Activated T-cell treated with anti-CD3 and anti-CD28 coated beads, Interleukin-2, amount 50 U/mL, for 4 hours (primary cell): ENCODE measurements around the gene PTGDR. TPM values are rescaled to one million over a fixed set of nuclear protein-coding genes. Genes with fewer than 3 reads are reported as not detected.

Source experiments
- ATAC-seq, 2 donors: fragments of 200-7000 bp; cut with Tn5 transposase; one replicate each; pipeline ENCODE4 v1.10.0; 2021
- DNase-seq: peaks from one replicate; pipeline ENCODE4 v3.0.0-alpha.2; 2020
- H3K27me3 Mint-ChIP-seq: one replicate; pipeline ENCODE4 v1.8.0; 2021; ENCODE audit warnings: low read depth, mixed read lengths
- H3K36me3 Mint-ChIP-seq: one replicate; pipeline ENCODE4 v1.8.0; 2022; ENCODE audit warnings: mixed read lengths; ENCODE audit not compliant: insufficient read depth
- H3K4me1 Mint-ChIP-seq: one replicate; pipeline ENCODE4 v1.8.0; 2021; ENCODE audit warnings: low read depth, mixed read lengths
- H3K4me3 Mint-ChIP-seq: one replicate; pipeline ENCODE4 v1.8.0; 2021; ENCODE audit warnings: mild to moderate bottlenecking, moderate library complexity, mixed read lengths
- H3K9me3 Mint-ChIP-seq: one replicate; pipeline ENCODE4 v1.8.0; 2021; ENCODE audit warnings: mixed read lengths
- total RNA-seq, 3 donors: library from RNA; stranded (reverse); gene quantifications; one replicate each; pipeline ENCODE4 v1.2.1, GENCODE V29; 2021

The PTGDR gene
- total RNA-seq, 3 donors from 2014 or later, result 0.18 to 0.32 (median 0.30) TPM

- no peak overlapping the region for H3K4me3 Mint-ChIP-seq
- H3K36me3 Mint-ChIP-seq, result no peaks in the 10 kb centered on the region
- DNase-seq (no peak), ATAC-seq (no peak)
- peaks cover 71% of the 10 kb centered on the region for H3K4me1 Mint-ChIP-seq
- H3K27me3 Mint-ChIP-seq, result peaks cover 4% of the 10 kb centered on the region
- no peaks in the 10 kb centered on the region for H3K9me3 Mint-ChIP-seq
Observed at GRCh38 chr14:52310541-52310940, 43.0 kb downstream of the PTGDR start.

DNA sequence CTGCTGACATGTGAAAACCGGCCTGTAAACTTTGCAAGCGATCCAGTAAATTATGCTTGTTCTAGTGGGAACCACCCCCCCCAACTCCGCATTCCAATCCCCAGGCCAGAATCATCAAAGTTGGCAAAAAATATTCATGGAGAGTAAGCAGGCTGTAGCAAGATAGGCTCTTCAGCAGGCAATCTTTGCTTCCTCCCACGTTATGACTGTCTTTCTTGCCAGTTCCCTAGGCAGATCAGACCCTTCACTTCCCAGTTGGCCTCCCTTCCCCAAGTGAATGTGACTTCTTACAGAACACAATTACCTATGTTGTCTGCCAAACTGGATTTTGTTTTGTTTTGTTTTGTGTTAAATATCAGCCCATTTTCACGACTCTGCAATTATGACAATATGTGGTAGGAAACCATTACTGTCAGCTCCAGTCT, 45.4 kb downstream of the PTGDR start:
- DNase-seq (no peak), ATAC-seq (no peak)
- H3K27me3 Mint-ChIP-seq, result peaks cover 5% of the 10 kb centered on the region
- peaks cover 77% of the 10 kb centered on the region for H3K4me1 Mint-ChIP-seq
- H3K4me3 Mint-ChIP-seq, result peak overlapping the region; percentile 100
- no peaks in the 10 kb centered on the region for H3K36me3 Mint-ChIP-seq
- no peaks in the 10 kb centered on the region for H3K9me3 Mint-ChIP-seq

GRCh38 chr14:52313462-52313861, 46.0 kb downstream of the PTGDR start:
- H3K9me3 Mint-ChIP-seq, result no peaks in the 10 kb centered on the region
- H3K36me3 Mint-ChIP-seq, result no peaks in the 10 kb centered on the region
- peaks cover 75% of the 10 kb centered on the region for H3K4me1 Mint-ChIP-seq
- peaks cover 5% of the 10 kb centered on the region for H3K27me3 Mint-ChIP-seq
- DNase-seq, result no peak
- no peak for ATAC-seq
- H3K4me3 Mint-ChIP-seq, result peak overlapping the region; percentile 100

DNA sequence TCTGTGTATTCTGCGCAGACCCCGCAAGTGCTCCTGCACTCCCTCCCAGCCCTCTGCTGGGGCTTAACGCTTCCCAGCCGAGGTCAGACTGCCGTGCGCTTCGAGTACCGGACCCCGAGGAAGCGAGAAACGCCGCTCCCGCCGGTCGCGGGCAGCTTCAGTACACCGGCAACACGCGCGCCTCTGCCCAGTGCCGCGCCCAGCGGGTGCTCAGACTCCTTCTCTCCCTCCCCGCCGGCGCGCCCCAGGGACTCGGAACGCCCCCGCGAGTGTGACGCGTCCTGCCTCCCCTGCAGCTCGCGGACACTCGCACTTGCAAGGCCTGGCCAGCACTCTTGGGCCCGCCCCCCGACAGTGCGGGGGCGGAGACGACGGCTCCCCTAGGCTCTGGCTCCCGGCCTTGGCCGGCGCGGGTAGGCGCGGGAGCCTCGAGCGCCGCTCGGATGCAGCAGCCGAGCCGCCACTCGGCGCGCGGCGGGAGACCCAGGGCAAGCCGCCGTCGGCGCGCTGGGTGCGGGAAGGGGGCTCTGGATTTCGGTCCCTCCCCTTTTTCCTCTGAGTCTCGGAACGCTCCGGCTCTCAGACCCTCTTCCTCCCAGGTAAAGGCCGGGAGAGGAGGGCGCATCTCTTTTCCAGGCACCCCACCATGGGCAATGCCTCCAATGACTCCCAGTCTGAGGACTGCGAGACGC, 46.6 kb downstream of the PTGDR start, which contains the start of gene PTGER2:
Gene PTGER2 (plus strand): TSS at position 410 of the 692 bp plus-strand sequence. CDS start 237 bp downstream, at position 647.
- peak; percentile 74 for DNase-seq
- peaks cover 79% of the 10 kb centered on the region for H3K4me1 Mint-ChIP-seq
- peaks cover 5% of the 10 kb centered on the region for H3K27me3 Mint-ChIP-seq
- no peaks in the 10 kb centered on the region for H3K9me3 Mint-ChIP-seq
- peak; percentile 62 to 66 for ATAC-seq
- H3K4me3 Mint-ChIP-seq, result peak within 1 kb of the TSS; percentile 100
- H3K36me3 Mint-ChIP-seq, result no peaks in the 10 kb centered on the region

- H3K36me3 Mint-ChIP-seq, result peaks cover 2% of the 10 kb centered on the region
- DNase-seq (peak; percentile 31), ATAC-seq (peak; percentile 36 to 53)
- H3K4me3 Mint-ChIP-seq, result peak overlapping the region; percentile 100
- peaks cover 86% of the 10 kb centered on the region for H3K4me1 Mint-ChIP-seq
- H3K27me3 Mint-ChIP-seq, result peaks cover 5% of the 10 kb centered on the region
- no peaks in the 10 kb centered on the region for H3K9me3 Mint-ChIP-seq
Observed at GRCh38 chr14:52314595-52315354, 47.3 kb downstream of the PTGDR start.

- Mint-ChIP-seq H3K27me3 (peaks cover 5% of the 10 kb centered on the region), H3K4me3 (peak overlapping the region; percentile 100), H3K4me1 (peaks cover 87% of the 10 kb centered on the region), H3K36me3 (peaks cover 7% of the 10 kb centered on the region), H3K9me3 (no peaks in the 10 kb centered on the region)
- peak; percentile 11 to 19 for ATAC-seq
- no peak for DNase-seq
Observed at GRCh38 chr14:52315355-52315718, 47.8 kb downstream of the PTGDR start.

DNA sequence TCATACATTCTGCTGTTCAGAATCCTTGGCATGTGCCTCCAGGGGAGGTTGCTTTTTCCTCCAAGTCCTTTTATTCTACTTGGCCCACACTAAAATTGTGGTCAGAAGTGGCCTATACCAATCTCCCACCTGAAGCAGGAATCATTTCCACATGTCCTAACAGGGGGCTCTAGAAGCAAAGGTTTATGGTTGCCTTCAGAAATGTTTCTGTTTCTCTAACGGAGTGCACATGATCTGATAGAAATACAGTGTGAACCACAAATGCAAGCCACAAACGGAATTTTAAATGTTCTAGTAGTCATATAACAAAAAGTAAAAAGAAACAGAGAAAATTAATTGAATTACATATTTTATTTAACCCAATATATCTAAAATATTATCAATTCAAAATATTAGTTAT, 50.6 kb downstream of the PTGDR start:
- ATAC-seq, result no peak
- Mint-ChIP-seq H3K9me3 (peaks cover 14% of the 10 kb centered on the region), H3K36me3 (peaks cover 22% of the 10 kb centered on the region), H3K27me3 (peaks cover 5% of the 10 kb centered on the region), H3K4me1 (peaks cover 77% of the 10 kb centered on the region), H3K4me3 (peak overlapping the region; percentile 100)
- DNase-seq, result no peak

DNA sequence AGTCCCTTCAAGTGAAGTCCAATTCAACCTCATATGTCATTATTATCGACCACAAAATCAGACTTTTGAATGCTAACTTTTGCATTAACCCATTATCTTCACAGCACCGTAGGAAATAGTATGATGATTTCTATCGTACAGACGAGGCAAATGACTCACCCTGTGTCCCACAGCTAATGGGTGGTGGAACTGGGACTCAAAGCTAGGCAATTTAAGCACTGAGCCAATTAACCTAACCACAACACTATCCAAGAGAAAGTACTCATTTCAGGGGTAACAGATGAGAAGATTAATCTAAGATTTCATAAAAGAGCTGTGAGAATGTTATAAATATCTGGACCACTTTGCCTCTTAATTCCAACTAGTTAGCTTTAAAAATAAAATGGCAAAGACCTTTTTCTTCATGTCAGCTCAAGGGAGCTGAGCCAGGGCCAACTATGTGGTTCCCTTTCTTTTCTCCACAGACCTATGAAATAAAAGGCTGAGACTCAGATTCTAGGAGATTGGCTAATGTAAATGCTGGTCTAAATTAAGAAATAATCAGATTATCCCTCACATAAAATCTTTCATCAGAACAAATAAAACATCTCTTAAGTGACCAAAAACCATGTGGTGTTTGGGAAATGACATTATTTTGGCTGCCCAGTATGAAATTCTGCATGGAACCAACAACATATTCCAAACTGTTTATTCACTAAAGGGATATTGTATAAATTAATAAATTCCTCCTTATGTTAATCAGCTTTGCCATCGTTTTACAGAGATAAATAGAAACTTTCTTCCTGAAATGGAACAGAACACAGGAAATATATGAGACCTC, 51.5 kb downstream of the PTGDR start:
- H3K9me3 Mint-ChIP-seq, result peaks cover 14% of the 10 kb centered on the region
- peaks cover 27% of the 10 kb centered on the region for H3K36me3 Mint-ChIP-seq
- no peak for DNase-seq

DNA sequence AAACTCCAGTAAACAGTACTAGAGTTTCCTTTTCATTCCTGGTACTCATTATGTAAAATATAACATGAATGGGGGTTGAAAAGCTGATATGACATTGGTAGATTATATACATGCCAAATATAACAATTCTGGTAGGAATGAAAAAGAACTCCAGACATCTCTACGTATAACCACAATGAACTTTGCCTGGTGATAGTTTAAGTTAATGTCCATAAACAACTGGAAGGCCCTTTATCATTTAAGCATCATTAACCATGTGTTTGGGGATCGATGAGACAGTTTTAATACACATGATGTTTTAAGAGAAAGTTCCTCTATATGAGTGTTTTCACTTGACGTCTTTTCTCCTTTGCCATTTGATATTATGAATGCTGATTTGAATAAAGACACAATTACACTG, 52.4 kb downstream of the PTGDR start:
- H3K9me3 Mint-ChIP-seq, result peaks cover 14% of the 10 kb centered on the region
- H3K36me3 Mint-ChIP-seq, result peaks cover 28% of the 10 kb centered on the region
- ATAC-seq (no peak), DNase-seq (no peak)
- H3K4me3 Mint-ChIP-seq, result peak overlapping the region; percentile 6
- peaks cover 79% of the 10 kb centered on the region for H3K4me1 Mint-ChIP-seq
- peaks cover 5% of the 10 kb centered on the region for H3K27me3 Mint-ChIP-seq

More for the DNA sequence above, 51.5 kb downstream of the PTGDR start:
- no peak for ATAC-seq
- H3K4me3 Mint-ChIP-seq, result peak overlapping the region; percentile 71
- peaks cover 76% of the 10 kb centered on the region for H3K4me1 Mint-ChIP-seq
- peaks cover 5% of the 10 kb centered on the region for H3K27me3 Mint-ChIP-seq

DNA sequence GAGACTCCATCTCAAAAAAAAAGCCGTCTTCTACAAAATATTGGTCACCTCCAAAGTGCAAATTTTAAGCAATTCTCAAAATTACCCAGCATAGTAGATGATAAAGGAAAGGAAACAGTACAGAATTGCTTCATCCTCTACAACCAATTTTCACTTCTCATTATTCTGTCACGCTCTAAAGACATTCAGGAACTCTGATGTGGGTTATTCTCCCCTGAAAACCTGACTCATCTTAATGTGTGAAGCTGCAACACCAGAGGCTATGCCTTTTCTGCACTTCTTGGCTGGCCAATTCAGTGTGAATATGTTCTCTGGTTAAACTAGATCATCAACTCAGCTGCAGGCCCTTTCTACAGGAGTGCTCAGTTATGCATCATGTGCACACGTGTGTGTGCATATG, 57.6 kb downstream of the PTGDR start:
- peaks cover 82% of the 10 kb centered on the region for H3K4me1 Mint-ChIP-seq
- DNase-seq (no peak), ATAC-seq (peak; percentile 88 to 91)
- H3K27me3 Mint-ChIP-seq, result no peaks in the 10 kb centered on the region
- H3K4me3 Mint-ChIP-seq, result peak overlapping the region; percentile 55
- H3K36me3 Mint-ChIP-seq, result peaks cover 39% of the 10 kb centered on the region
- peaks cover 14% of the 10 kb centered on the region for H3K9me3 Mint-ChIP-seq

DNA sequence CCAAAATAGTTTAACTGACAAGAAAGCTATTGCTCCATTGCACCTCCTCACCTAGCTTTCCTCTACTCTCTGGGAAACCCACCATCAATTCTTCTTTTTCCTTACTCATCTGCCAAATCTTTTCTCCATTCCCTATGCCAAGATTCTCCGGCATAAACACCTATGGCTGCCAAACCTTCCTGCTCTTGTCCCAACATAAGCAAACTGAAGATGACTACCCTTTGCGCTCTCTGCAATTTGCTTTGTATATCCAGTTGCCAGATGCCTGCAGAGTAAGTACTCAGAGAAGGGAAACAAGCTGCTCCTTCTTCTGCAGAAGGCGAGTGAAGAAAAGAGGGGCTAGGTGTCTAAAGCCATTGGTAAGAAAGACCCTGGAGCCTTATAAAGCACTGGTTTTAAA, 58.1 kb downstream of the PTGDR start:
- Mint-ChIP-seq H3K9me3 (peaks cover 14% of the 10 kb centered on the region), H3K4me1 (peaks cover 80% of the 10 kb centered on the region), H3K27me3 (no peaks in the 10 kb centered on the region), H3K4me3 (peak overlapping the region; percentile 55), H3K36me3 (peaks cover 38% of the 10 kb centered on the region)
- DNase-seq (no peak), ATAC-seq (no peak)
